ENCODE measurements around the gene ZDHHC14.
"Not testable (repeated sequence)": the region's sequence is repeated elsewhere in the genome, so short reads cannot be mapped to it uniquely, and the experiment has no call there.

ZDHHC14 gene

DNA sequence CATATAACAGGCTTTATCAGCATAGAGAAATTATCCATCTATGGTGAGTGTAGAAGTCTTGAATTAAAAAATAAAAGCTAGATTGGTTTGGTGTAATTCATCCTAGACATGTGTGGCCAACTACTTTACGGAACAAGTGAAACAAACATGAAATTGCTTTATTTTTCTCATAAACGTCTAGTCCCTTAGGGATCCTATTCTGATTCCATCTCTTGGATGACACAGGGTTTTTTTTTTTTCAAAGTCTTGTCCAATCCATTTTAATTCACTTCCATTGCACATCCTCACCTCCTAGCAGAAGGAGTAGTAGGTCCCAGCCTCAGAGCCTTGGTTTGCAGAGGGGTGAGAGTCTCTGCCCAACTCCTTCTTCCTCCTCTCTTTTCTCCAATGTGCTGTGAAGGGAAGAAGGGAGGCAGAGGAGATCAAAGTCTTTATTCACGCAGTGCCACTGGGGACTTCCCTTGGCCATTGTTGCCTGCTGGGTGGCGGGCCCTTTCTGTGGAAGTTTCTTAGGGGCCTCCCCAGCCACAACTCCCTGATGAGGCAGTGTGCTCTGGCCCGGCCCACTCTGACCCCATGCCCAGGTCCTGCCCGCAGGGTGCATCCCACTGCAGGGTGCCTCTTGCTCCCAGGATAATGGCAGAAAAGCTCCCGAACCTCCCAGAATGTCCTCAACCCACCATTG lies 337.7 kb downstream of the ZDHHC14 start:
- DNase-seq (ENCODE audit: low spot score): no peak

DNA sequence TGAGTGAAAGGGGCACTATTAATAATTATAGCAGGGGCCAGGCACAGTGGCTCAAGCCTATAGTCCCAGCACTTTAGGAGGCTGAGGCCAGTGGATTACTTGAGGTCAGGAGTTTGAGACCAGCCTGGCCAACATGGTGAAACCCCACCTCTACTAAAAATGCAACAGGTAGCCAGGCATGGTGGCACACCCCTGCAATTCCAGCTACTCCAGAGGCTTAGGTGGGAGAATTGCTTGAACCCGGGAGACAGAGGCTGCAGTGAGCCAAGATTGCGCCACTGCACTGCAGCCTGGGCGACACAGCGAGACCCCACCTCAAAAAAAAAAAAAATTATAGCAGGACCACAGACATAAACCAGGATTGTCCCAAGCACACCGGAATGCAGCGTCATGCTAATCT lies 340.0 kb downstream of the ZDHHC14 start:
- DNase-seq (ENCODE audit: low spot score): not testable (repeated sequence)

DNA sequence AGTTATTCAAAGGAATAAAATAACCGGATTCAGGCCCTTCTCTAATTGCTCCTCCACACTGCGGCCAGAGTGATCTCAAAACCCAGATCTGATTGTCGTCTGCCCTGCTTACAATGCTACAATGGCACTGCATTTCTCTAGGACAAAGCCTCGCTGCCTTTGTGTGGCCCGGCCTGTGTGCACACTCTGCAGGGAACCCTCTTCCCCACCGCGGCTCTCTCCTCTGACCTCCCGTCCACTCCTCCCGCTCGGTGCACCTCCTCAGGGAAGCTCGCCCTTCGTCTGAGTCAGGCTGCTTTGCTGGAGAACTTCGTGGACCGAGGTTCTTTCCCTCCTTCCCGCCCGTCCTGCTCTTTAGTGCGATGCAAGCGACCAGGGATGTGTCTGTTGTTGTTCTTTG lies 340.4 kb downstream of the ZDHHC14 start:
- DNase-seq (ENCODE audit: low spot score): no peak

GRCh38 chr6:157721830-157722229 lies 340.8 kb downstream of the ZDHHC14 start:
- DNase-seq (ENCODE audit: low spot score): no peak

- no peak for DNase-seq (ENCODE audit: low spot score)
These were observed 342.4 kb downstream of the ZDHHC14 start for GRCh38 chr6:157723376-157723775.

DNA sequence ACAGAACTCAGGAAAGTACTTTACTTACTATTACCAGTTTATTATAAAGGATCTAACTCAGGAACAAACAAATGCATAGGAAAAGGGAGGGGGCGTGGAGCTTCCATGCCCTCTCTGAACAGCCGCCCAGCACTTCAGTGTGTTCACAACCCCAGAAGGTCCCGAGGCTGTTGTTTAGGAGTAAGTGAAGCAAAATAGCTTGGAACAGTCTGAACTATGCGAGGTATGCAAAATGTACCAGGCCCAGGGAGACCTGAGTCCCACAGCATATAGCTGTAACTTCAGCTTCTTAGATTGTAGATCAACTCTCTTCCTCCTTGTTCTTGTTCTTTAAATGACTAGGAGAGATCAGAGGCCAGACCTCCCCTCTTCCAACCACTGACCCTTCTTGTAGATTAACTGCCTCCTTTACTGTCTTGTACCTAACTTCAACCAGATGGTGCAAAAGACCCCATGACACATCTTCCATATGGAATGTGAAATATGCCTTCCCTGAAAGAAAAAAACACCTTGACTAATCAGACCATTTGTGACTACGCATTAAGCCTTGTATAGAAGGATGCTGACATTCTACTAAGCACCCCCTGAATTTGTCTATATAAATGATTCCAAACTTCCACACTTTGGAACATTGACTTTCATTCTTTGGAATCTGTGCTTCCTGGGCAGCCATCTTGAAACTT lies 343.3 kb downstream of the ZDHHC14 start:
- no peak for DNase-seq (ENCODE audit: low spot score)

GRCh38 chr6:157724960-157725741 lies 344.2 kb downstream of the ZDHHC14 start:
- no peak for DNase-seq (ENCODE audit: low spot score)

GRCh38 chr6:157725836-157726235 lies 344.8 kb downstream of the ZDHHC14 start:
- no peak for DNase-seq (ENCODE audit: low spot score)

DNA sequence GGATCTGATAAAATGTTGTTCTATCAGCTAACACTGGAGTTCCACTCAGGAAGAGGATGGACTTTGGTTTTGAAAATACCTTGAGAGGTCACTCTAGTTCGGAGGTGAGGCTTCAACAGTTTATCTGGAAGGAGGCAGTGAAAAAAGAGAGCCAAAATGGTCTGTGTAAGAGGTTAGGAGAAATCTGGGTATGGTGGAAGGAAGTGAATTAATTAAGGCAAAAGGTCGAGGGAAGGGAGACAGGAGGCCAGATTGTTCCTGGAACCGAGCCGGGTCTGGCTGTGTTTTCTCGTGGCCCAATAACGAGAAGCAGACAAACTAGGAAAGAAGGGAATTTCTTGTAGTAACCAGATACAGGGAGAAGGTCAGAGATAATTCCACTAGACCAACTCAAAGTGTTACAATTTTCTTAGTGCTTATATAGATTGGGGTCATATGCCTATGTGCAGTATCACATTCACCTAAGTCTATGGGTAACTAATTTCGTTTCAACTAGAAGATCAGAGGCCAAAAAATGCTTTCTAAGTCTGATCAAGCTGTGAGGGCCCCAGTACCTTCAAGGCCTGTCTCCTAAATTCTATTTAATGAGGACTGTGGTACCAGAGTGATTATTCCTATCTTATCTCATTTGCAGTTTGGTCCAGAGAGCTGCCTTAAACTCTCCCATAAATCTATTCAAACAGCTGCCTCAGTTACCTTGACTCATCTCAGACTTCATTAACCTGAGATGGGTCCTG lies 346.1 kb downstream of the ZDHHC14 start:
- no peak for DNase-seq (ENCODE audit: low spot score)
